ENCODE data around the gene ABLIM2. TPM values are rescaled to one million over a fixed set of nuclear protein-coding genes. Genes with fewer than 3 reads are reported as not detected.

Gene ABLIM2
- total RNA-seq, 5 donors from 2014 or later (not counting 1 experiment from before 2014, with no cell fraction given), result 2.6 to 7.0 (median 5.5) TPM

GRCh38 chr4:7983296-7983695, 175.3 kb downstream of the ABLIM2 start:
- Mint-ChIP-seq H3K27me3 (peaks cover 0 to 3% of the 10 kb centered on the region in 2 donors), H3K27ac (no peak overlapping the region), H3K4me1 (peaks cover 0 to 7% (median 4%) of the 10 kb centered on the region in 3 donors), H3K4me3 (no peak overlapping the region), H3K36me3 (no peaks in the 10 kb centered on the region), H3K9me3 (no peaks in the 10 kb centered on the region)
- Histone ChIP-seq H3K9me3 (no peaks in the 10 kb centered on the region), H3K4me1 (ENCODE audit: control insufficient read depth in 1 of 2, extremely low read depth in 1 of 2, insufficient read depth in 2 of 2, low read length in 2 of 2) (peaks cover 0 to 16% of the 10 kb centered on the region in 2 experiments), H3K27me3 (replicated peaks in 1 of 2; ENCODE audit: control insufficient read depth in 2 of 2, extremely low read depth in 1 of 2, insufficient read depth in 2 of 2, low read length in 1 of 2) (peaks cover 0 to 26% of the 10 kb centered on the region in 2 experiments), H3K27ac (ENCODE audit: low read length) (no peak overlapping the region), H3K4me3 (ENCODE audit: control insufficient read depth in 1 of 2, extremely low read depth in 1 of 2, low read length in 1 of 2) (no peak overlapping the region), H3K36me3 (ENCODE audit: control insufficient read depth in 2 of 2, extremely low read depth in 1 of 2, insufficient read depth in 1 of 2, low read length in 1 of 2) (no peaks in the 10 kb centered on the region)
- DNase-seq (no peak), ATAC-seq (replicated peaks in 1 of 4) (no peak)
- ChIA-PET POLR2A (interaction anchor here in 1 of 2 donors (0.6 kb wide), 1 partner anchor 106 kb away, joined by 5 read pairs; no protein-coding TSS in a partner anchor), CTCF (no interaction called here)
- 93% methylated on average over 16 of the region's 17 CpGs for WGBS (ENCODE audit: insufficient coverage)

- no peak overlapping the region for H3K27ac Mint-ChIP-seq
- no peaks in the 10 kb centered on the region for H3K36me3 Mint-ChIP-seq
- H3K4me3 Mint-ChIP-seq, result no peak overlapping the region
- ChIA-PET CTCF (no interaction called here), POLR2A (no interaction called here)
- H3K9me3 Mint-ChIP-seq, result no peaks in the 10 kb centered on the region
- Histone ChIP-seq H3K27me3 (replicated peaks in 1 of 2; ENCODE audit: control insufficient read depth in 2 of 2, extremely low read depth in 1 of 2, insufficient read depth in 2 of 2, low read length in 1 of 2) (peaks cover 0 to 21% of the 10 kb centered on the region in 2 experiments), H3K36me3 (ENCODE audit: control insufficient read depth in 2 of 2, extremely low read depth in 1 of 2, insufficient read depth in 1 of 2, low read length in 1 of 2) (no peaks in the 10 kb centered on the region), H3K27ac (ENCODE audit: low read length) (no peak overlapping the region), H3K9me3 (no peaks in the 10 kb centered on the region), H3K4me3 (ENCODE audit: control insufficient read depth in 1 of 2, extremely low read depth in 1 of 2, low read length in 1 of 2) (no peak overlapping the region), H3K4me1 (ENCODE audit: control insufficient read depth in 1 of 2, extremely low read depth in 1 of 2, insufficient read depth in 2 of 2, low read length in 2 of 2) (peaks cover 0 to 17% of the 10 kb centered on the region in 2 experiments)
- WGBS (ENCODE audit: insufficient coverage), result 61% methylated on average over 8 of the region's 8 CpGs
- peaks cover 0 to 3% of the 10 kb centered on the region in 2 donors for H3K27me3 Mint-ChIP-seq
- ATAC-seq (replicated peaks in 1 of 4) (no peak), DNase-seq (no peak)
- peaks cover 0 to 7% (median 4%) of the 10 kb centered on the region in 3 donors for H3K4me1 Mint-ChIP-seq
Observed at GRCh38 chr4:7981738-7982394, 176.7 kb downstream of the ABLIM2 start.

GRCh38 chr4:7980036-7980435, 178.6 kb downstream of the ABLIM2 start:
- ChIA-PET CTCF (no interaction called here), POLR2A (no interaction called here)
- no peaks in the 10 kb centered on the region for H3K9me3 Mint-ChIP-seq
- H3K27me3 Mint-ChIP-seq, result peaks cover 0 to 3% of the 10 kb centered on the region in 2 donors
- H3K4me1 Mint-ChIP-seq, result peaks cover 0 to 4% (median 0%) of the 10 kb centered on the region in 3 donors
- Histone ChIP-seq H3K27me3 (replicated peaks in 1 of 2; ENCODE audit: control insufficient read depth in 2 of 2, extremely low read depth in 1 of 2, insufficient read depth in 2 of 2, low read length in 1 of 2) (peaks cover 0 to 10% of the 10 kb centered on the region in 2 experiments), H3K4me1 (ENCODE audit: control insufficient read depth in 1 of 2, extremely low read depth in 1 of 2, insufficient read depth in 2 of 2, low read length in 2 of 2) (peaks cover 0 to 8% of the 10 kb centered on the region in 2 experiments), H3K4me3 (ENCODE audit: control insufficient read depth in 1 of 2, extremely low read depth in 1 of 2, low read length in 1 of 2) (no peak overlapping the region), H3K9me3 (no peaks in the 10 kb centered on the region), H3K36me3 (ENCODE audit: control insufficient read depth in 2 of 2, extremely low read depth in 1 of 2, insufficient read depth in 1 of 2, low read length in 1 of 2) (no peaks in the 10 kb centered on the region), H3K27ac (ENCODE audit: low read length) (no peak overlapping the region)
- no peak overlapping the region for H3K4me3 Mint-ChIP-seq
- H3K36me3 Mint-ChIP-seq, result no peaks in the 10 kb centered on the region
- H3K27ac Mint-ChIP-seq, result no peak overlapping the region
- ATAC-seq (replicated peaks in 1 of 4) (no peak), DNase-seq (no peak)
- WGBS (ENCODE audit: insufficient coverage), result no CpG with 5 or more reads among the region's 2 CpGs

- H3K4me3 Mint-ChIP-seq, result no peak overlapping the region
Observed at GRCh38 chr4:7979652-7979968, 179.0 kb downstream of the ABLIM2 start.

GRCh38 chr4:7978907-7979651, 179.5 kb downstream of the ABLIM2 start:
- no peaks in the 10 kb centered on the region for H3K36me3 Mint-ChIP-seq
- H3K4me1 Mint-ChIP-seq, result peaks cover 0 to 5% (median 0%) of the 10 kb centered on the region in 3 donors
- no peak overlapping the region for H3K27ac Mint-ChIP-seq
- no peaks in the 10 kb centered on the region for H3K36me3 ChIP-seq (ENCODE audit: control insufficient read depth in 2 of 2, extremely low read depth in 1 of 2, insufficient read depth in 1 of 2, low read length in 1 of 2)
- peaks cover 0 to 3% of the 10 kb centered on the region in 2 donors for H3K27me3 Mint-ChIP-seq
- H3K9me3 Mint-ChIP-seq, result no peaks in the 10 kb centered on the region
- no peak overlapping the region for H3K4me3 Mint-ChIP-seq
- CTCF ChIA-PET, result no interaction called here
- no peak for DNase-seq
- WGBS (ENCODE audit: insufficient coverage), result 87% methylated on average over 11 of the region's 17 CpGs
- POLR2A ChIA-PET, result no interaction called here
- H3K27me3 ChIP-seq (replicated peaks in 1 of 2; ENCODE audit: control insufficient read depth in 2 of 2, extremely low read depth in 1 of 2, insufficient read depth in 2 of 2, low read length in 1 of 2), result peaks cover 0 to 9% of the 10 kb centered on the region in 2 experiments
- no peaks in the 10 kb centered on the region for H3K9me3 ChIP-seq
- no peak for ATAC-seq (replicated peaks in 1 of 4)
- no peak overlapping the region for H3K27ac ChIP-seq (ENCODE audit: low read length)
- peaks cover 0 to 8% of the 10 kb centered on the region in 2 experiments for H3K4me1 ChIP-seq (ENCODE audit: control insufficient read depth in 1 of 2, extremely low read depth in 1 of 2, insufficient read depth in 2 of 2, low read length in 2 of 2)
- no peak overlapping the region for H3K4me3 ChIP-seq (ENCODE audit: control insufficient read depth in 1 of 2, extremely low read depth in 1 of 2, low read length in 1 of 2)

More at GRCh38 chr4:7979652-7979968, 179.0 kb downstream of the ABLIM2 start:
- WGBS (ENCODE audit: insufficient coverage), result 52% methylated on average over 2 of the region's 4 CpGs
- ChIA-PET CTCF (no interaction called here), POLR2A (no interaction called here)
- no peaks in the 10 kb centered on the region for H3K9me3 Mint-ChIP-seq
- ATAC-seq (replicated peaks in 1 of 4), result no peak
- DNase-seq, result no peak
- Histone ChIP-seq H3K27me3 (replicated peaks in 1 of 2; ENCODE audit: control insufficient read depth in 2 of 2, extremely low read depth in 1 of 2, insufficient read depth in 2 of 2, low read length in 1 of 2) (peaks cover 0 to 9% of the 10 kb centered on the region in 2 experiments), H3K4me1 (ENCODE audit: control insufficient read depth in 1 of 2, extremely low read depth in 1 of 2, insufficient read depth in 2 of 2, low read length in 2 of 2) (peaks cover 0 to 8% of the 10 kb centered on the region in 2 experiments), H3K36me3 (ENCODE audit: control insufficient read depth in 2 of 2, extremely low read depth in 1 of 2, insufficient read depth in 1 of 2, low read length in 1 of 2) (no peaks in the 10 kb centered on the region), H3K9me3 (no peaks in the 10 kb centered on the region), H3K4me3 (ENCODE audit: control insufficient read depth in 1 of 2, extremely low read depth in 1 of 2, low read length in 1 of 2) (no peak overlapping the region), H3K27ac (ENCODE audit: low read length) (no peak overlapping the region)
- peaks cover 0 to 5% (median 0%) of the 10 kb centered on the region in 3 donors for H3K4me1 Mint-ChIP-seq
- H3K36me3 Mint-ChIP-seq, result no peaks in the 10 kb centered on the region
- H3K27ac Mint-ChIP-seq, result no peak overlapping the region
- peaks cover 0 to 3% of the 10 kb centered on the region in 2 donors for H3K27me3 Mint-ChIP-seq

- Mint-ChIP-seq H3K4me3 (no peak overlapping the region), H3K4me1 (peaks cover 0 to 8% (median 3%) of the 10 kb centered on the region in 3 donors), H3K27ac (no peak overlapping the region), H3K9me3 (no peaks in the 10 kb centered on the region), H3K27me3 (peaks cover 0 to 3% of the 10 kb centered on the region in 2 donors), H3K36me3 (no peaks in the 10 kb centered on the region)
- H3K4me1 ChIP-seq (ENCODE audit: control insufficient read depth in 1 of 2, extremely low read depth in 1 of 2, insufficient read depth in 2 of 2, low read length in 2 of 2), result peaks cover 0 to 13% of the 10 kb centered on the region in 2 experiments
- H3K36me3 ChIP-seq (ENCODE audit: control insufficient read depth in 2 of 2, extremely low read depth in 1 of 2, insufficient read depth in 1 of 2, low read length in 1 of 2), result no peaks in the 10 kb centered on the region
- DNase-seq, result no peak
- no peak for ATAC-seq (replicated peaks in 1 of 4)
- ChIA-PET POLR2A (no interaction called here), CTCF (no interaction called here)
- H3K4me3 ChIP-seq (ENCODE audit: control insufficient read depth in 1 of 2, extremely low read depth in 1 of 2, low read length in 1 of 2), result no peak overlapping the region
- no peaks in the 10 kb centered on the region for H3K9me3 ChIP-seq
- H3K27me3 ChIP-seq (replicated peaks in 1 of 2; ENCODE audit: control insufficient read depth in 2 of 2, extremely low read depth in 1 of 2, insufficient read depth in 2 of 2, low read length in 1 of 2), result peaks cover 0 to 6% of the 10 kb centered on the region in 2 experiments
- whole genome bisulfite sequencing (ENCODE audit: insufficient coverage), result 92% methylated on average over 2 of the region's 5 CpGs
- H3K27ac ChIP-seq (ENCODE audit: low read length), result no peak overlapping the region
Observed at GRCh38 chr4:7978489-7978888, 180.1 kb downstream of the ABLIM2 start.
